Activated CD4-positive, CD25-positive, alpha-beta regulatory T cell treated with anti-CD3 and anti-CD28 coated beads, Interleukin-2, amount 50 U/mL, for 16 hours (primary cell): Measurements from ENCODE around the gene GNB1L.

ENCODE experiments used
- DNase-seq: peaks from one replicate; pipeline ENCODE4 v3.0.0-alpha.2; 2020; ENCODE audit warnings: low read depth, low spot score

Gene GNB1L

GRCh38 chr22:19776433-19777031 is 78.1 kb downstream of the GNB1L start:
- DNase-seq = no peak

DNA sequence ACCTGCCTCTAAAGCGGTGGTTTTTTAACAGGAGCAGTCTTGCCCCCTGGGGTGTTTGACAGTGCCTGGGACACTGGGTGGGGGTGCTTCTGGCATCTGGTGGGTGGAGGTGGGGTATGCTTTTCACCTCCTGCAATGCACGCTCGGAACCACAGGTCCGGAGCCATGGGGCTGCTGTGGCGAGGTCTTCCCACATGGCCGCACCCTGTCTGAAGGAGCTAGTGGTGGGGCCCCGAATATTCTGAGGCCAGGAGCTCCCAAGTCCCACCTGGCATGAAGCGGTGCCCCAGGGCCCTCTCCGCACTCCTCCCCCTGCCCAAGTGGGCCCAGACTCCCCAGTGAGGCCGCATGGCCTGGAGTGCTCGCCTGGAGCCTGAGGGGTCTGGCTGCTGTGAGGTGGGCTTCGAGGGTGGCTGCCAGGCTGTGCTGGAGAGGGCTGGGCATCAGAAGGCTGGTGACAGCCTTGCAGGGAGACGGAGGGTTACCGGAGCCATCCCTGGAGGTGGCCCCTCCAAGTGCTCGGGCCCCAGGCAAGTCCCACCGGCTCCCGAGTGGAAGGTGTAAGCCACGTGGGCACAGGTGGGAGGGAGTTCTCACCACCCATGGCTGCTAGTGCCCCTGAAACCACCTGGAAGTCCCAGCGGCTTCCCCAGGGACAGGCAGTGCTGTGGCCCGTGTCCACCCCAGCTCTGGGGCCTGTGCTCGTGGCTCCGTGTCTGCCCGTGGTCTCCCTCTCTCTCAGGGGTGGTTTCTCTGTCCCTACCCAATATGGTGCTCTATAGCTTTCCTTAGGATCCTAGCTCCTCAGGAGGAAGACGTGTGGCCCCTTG is 79.0 kb downstream of the GNB1L start:
- no peak for DNase-seq

- no peak for DNase-seq
Observed at GRCh38 chr22:19774628-19775027, 80.0 kb downstream of the GNB1L start.

GRCh38 chr22:19773470-19774040 is 81.1 kb downstream of the GNB1L start:
- no peak for DNase-seq

GRCh38 chr22:19772673-19773469 is 81.8 kb downstream of the GNB1L start:
- DNase-seq = no peak

GRCh38 chr22:19772422-19772672 is 82.3 kb downstream of the GNB1L start:
- DNase-seq = no peak

- DNase-seq = no peak
Observed at GRCh38 chr22:19770349-19771220, 84.1 kb downstream of the GNB1L start.

DNA sequence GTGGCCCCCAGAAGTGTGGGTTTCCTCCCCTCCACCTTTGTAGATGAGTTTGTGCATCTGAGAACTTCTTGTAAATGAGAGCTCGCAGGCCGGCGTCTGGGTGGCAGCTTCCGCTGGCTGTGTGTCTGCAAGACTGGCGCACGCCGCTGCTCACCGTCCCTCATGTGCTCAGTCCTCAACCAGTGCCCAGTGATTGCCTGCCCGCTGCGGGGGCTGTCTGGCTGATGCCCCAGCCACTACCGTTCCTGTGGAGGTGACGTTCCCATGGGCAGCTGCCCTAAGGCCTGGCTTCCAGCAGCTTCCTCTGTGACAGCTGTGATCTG is 85.3 kb downstream of the GNB1L start:
- no peak for DNase-seq

DNA sequence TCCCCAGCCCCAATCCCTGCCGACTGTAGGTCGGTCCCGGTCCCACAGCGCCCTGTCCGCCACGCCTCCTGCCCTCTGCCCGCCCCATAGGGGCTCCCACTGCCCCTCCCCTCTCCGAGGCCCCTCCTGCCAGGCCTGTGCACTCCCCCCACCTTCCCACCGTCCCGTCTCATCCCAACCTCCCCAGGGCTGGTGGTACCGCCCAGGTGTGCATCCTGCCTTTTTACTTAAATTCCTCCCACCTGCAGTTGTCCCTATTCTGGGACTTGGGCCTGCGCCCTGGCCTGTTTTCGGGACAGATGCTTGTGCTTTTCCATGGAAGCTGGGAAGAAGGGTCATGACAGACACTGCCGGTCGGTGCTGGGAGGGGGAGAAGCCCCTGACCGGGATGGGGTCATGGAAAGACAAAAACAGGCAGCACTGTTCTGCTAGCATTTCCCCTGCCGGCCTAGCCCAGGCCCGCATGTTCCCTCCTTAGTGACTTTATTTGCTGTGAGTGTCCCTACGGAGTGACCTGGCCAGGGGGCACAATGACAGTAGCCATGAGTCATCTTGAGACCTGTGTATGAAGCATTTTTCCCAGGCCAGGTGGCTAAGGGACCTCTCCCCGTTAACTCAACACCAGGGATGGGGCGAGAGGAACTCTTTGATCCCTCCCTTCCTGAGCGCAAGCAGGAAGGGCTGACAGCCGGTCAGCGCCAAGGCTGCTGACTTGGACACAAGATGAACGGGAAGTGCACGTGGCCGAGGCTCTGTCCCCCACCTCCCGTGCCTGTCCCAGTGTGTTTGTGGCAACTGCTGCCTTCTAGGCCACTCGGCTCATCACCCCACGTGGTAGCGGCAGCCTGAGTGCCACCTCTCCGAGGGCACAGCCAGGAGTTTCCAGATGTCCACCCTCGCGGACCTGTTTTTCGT is 87.0 kb downstream of the GNB1L start:
- no peak for DNase-seq

DNA sequence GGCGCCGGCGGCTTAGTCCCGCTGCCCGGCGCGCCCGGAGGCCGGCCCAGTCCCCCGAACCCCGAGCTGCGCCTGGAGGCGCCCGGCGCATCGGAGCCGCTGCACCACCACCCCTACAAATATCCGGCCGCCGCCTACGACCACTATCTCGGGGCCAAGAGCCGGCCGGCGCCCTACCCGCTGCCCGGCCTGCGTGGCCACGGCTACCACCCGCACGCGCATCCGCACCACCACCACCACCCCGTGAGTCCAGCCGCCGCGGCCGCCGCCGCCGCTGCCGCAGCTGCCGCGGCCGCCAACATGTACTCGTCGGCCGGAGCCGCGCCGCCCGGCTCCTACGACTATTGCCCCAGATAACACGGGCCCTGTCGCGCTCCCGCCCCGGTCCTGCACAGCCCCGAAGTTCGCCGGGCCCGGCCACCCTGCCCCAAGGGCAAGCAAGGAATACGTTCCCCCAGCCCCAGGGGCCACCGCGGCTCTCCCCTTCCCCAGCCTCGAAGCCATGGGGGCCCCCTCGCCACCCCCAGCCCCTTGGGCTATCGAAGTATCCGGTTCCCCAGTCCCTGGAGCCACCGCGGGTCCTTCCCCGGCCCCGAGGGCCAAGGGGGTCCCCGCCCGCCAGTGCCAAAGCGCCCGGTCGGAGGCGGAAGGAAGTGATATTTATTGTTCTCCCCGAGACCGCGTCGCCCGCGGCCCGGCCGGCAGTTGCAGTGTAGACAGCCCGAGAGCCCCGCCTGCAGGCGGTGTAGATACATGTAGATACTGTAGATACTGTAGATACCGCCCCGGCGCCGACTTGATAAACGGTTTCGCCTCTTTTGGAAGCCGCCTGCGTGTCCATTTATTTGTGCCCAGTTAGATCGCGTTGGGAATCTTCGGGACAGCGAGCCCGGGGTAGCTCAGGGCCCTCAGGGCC is 87.9 kb downstream of the GNB1L start:
- DNase-seq = no peak

- no peak for DNase-seq
Observed at GRCh38 chr22:19766240-19766510, 88.5 kb downstream of the GNB1L start.

GRCh38 chr22:19765477-19766239 is 89.0 kb downstream of the GNB1L start:
- DNase-seq = no peak

- no peak for DNase-seq
Observed at GRCh38 chr22:19764636-19765476, 89.8 kb downstream of the GNB1L start.

- no peak for DNase-seq
Observed at GRCh38 chr22:19764299-19764593, 90.4 kb downstream of the GNB1L start.

GRCh38 chr22:19763458-19764298 is 91.0 kb downstream of the GNB1L start:
- DNase-seq = no peak

GRCh38 chr22:19762568-19763457 is 91.9 kb downstream of the GNB1L start:
- DNase-seq = no peak
